Nephron progenitor cell (in vitro differentiated cells): ENCODE data around the gene SRCAP.

Experiments used
- DNase-seq: peaks from one replicate; pipeline ENCODE4 v3.0.0; 2021
- H3K27ac Mint-ChIP-seq: 2 replicates; pipeline ENCODE4 v1.8.0; 2021; ENCODE audit warnings: mild to moderate bottlenecking, moderate library complexity, mixed read lengths
- H3K27me3 Mint-ChIP-seq: 2 replicates; pipeline ENCODE4 v1.8.0; 2021; ENCODE audit warnings: mild to moderate bottlenecking, low read depth, mixed read lengths; ENCODE audit not compliant: poor library complexity
- H3K36me3 Mint-ChIP-seq: 2 replicates; pipeline ENCODE4 v1.8.0; 2021; ENCODE audit warnings: low read depth, mixed read lengths
- H3K4me1 Mint-ChIP-seq: 2 replicates; pipeline ENCODE4 v1.8.0; 2021; ENCODE audit warnings: mixed read lengths
- H3K4me3 Mint-ChIP-seq: 2 replicates; pipeline ENCODE4 v1.8.0; 2021; ENCODE audit warnings: mild to moderate bottlenecking, moderate library complexity, mixed read lengths
- H3K9me3 Mint-ChIP-seq: 2 replicates; pipeline ENCODE4 v1.8.0; 2021; ENCODE audit warnings: mild to moderate bottlenecking, moderate library complexity, mixed read lengths
- CTCF ChIP-seq: fragments of 200-600 bp; sonication (generic); IDR thresholded peaks from 2 replicates; pipeline ENCODE4 v1.5.0; 2021; ENCODE audit warnings: antibody characterized with exemption

SRCAP gene

GRCh38 chr16:30667361-30667905 lies 31.5 kb upstream of the SRCAP start:
- Mint-ChIP-seq H3K27me3 (peaks cover 6% of the 10 kb centered on the region), H3K27ac (no peak overlapping the region), H3K9me3 (no peaks in the 10 kb centered on the region), H3K4me3 (no peak overlapping the region), H3K4me1 (peaks cover 11% of the 10 kb centered on the region), H3K36me3 (peaks cover 46% of the 10 kb centered on the region)
- DNase-seq = no peak
- no peak for TF ChIP-seq CTCF

GRCh38 chr16:30668393-30668792 lies 30.6 kb upstream of the SRCAP start:
- no peak overlapping the region for H3K27ac Mint-ChIP-seq
- H3K27me3 Mint-ChIP-seq = peaks cover 13% of the 10 kb centered on the region
- H3K36me3 Mint-ChIP-seq = peaks cover 39% of the 10 kb centered on the region
- no peak overlapping the region for H3K4me3 Mint-ChIP-seq
- H3K9me3 Mint-ChIP-seq = no peaks in the 10 kb centered on the region
- TF ChIP-seq CTCF = no peak
- DNase-seq = no peak
- H3K4me1 Mint-ChIP-seq = peaks cover 5% of the 10 kb centered on the region

- no peak for TF ChIP-seq CTCF
- H3K4me3 Mint-ChIP-seq = no peak overlapping the region
- no peak overlapping the region for H3K27ac Mint-ChIP-seq
- peaks cover 34% of the 10 kb centered on the region for H3K36me3 Mint-ChIP-seq
- DNase-seq = no peak
- H3K4me1 Mint-ChIP-seq = no peaks in the 10 kb centered on the region
- peaks cover 22% of the 10 kb centered on the region for H3K27me3 Mint-ChIP-seq
- no peaks in the 10 kb centered on the region for H3K9me3 Mint-ChIP-seq
Measured at GRCh38 chr16:30669026-30669902, 29.7 kb upstream of the SRCAP start.

- TF ChIP-seq CTCF = no peak
- H3K27ac Mint-ChIP-seq = no peak overlapping the region
- peaks cover 33% of the 10 kb centered on the region for H3K36me3 Mint-ChIP-seq
- no peak for DNase-seq
- H3K9me3 Mint-ChIP-seq = no peaks in the 10 kb centered on the region
- H3K27me3 Mint-ChIP-seq = peaks cover 31% of the 10 kb centered on the region
- no peaks in the 10 kb centered on the region for H3K4me1 Mint-ChIP-seq
- H3K4me3 Mint-ChIP-seq = no peak overlapping the region
Measured at GRCh38 chr16:30669903-30670824, 28.8 kb upstream of the SRCAP start.

- Mint-ChIP-seq H3K9me3 (no peaks in the 10 kb centered on the region), H3K27me3 (peaks cover 71% of the 10 kb centered on the region), H3K4me1 (peaks cover 4% of the 10 kb centered on the region), H3K36me3 (peaks cover 11% of the 10 kb centered on the region), H3K27ac (no peak overlapping the region), H3K4me3 (no peak overlapping the region)
- no peak for DNase-seq
- TF ChIP-seq CTCF = no peak
Measured at GRCh38 chr16:30675143-30675542, 23.8 kb upstream of the SRCAP start.
